SIG-M5 treated with dmso at 0.1 percent for 504 hours (cell line): ENCODE data around the gene PAX3.

Experiments
- DNase-seq: peaks from one replicate; lab custom pipeline; 2025; ENCODE audit not compliant: unreplicated experiment; lab: John Stamatoyannopoulos, UW

The PAX3 gene

DNA sequence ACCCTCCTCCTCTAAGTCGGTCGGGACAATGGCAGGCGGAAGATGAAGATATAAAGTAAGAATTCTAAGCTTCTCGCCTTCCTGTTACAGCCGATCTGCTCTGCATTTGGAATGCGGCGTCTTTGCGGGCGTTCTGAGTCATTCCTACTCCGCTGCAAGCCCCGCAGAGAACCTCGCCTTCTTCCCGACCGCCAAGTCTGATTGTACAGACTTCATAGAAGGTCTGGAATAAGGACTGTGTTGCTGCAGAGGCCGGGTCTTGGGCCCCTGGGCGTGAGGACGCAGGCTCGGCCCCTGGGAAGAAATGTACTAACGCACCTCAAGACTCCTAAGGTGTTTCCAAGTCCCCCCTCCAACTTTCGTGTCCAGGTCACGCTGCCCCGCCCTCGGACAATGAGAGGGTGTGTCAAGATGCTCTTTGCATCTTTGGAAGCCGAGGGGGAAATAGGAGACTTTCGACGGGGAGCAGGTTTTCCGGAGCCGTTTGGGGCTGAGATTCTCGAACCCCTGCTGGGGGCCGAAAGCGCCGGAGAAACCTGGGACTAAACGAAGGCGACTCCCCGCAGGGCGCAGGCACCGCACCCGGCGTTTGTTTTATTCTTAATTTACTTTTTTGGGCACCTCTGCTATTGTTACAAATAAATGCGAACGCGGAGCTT, 12.7 kb upstream of the PAX3 start:
- no peak for DNase-seq

DNA sequence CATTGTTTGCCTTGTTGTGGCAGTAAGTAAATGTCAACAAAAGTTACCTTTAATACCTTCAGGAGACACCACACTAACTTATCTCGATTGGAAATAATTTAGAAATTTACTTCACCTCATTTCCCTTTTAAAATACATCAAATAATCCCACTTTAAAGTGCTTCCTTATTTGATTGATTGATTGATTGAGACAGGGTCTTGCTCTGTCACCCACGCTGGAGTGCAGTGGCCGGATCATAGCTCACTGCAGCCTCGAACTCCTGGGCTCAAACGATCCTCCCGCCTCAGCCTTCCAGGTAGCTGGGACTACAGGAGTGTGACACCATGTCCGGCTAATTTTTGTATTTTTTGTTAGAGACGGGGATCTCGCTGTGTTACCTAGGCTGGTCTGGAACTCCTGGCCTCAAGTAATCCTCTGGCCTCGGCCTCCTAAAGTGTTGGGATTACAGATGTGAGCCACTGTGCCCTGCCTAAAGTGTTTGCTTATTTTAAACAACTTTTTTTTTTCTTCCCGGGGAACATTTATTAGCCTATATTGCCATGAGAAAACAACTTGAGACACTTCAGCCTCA, 12.0 kb upstream of the PAX3 start:
- no peak for DNase-seq

GRCh38 chr2:222309766-222310165, 11.0 kb upstream of the PAX3 start:
- DNase-seq = no peak

GRCh38 chr2:222309361-222309760, 10.6 kb upstream of the PAX3 start:
- DNase-seq = no peak

DNA sequence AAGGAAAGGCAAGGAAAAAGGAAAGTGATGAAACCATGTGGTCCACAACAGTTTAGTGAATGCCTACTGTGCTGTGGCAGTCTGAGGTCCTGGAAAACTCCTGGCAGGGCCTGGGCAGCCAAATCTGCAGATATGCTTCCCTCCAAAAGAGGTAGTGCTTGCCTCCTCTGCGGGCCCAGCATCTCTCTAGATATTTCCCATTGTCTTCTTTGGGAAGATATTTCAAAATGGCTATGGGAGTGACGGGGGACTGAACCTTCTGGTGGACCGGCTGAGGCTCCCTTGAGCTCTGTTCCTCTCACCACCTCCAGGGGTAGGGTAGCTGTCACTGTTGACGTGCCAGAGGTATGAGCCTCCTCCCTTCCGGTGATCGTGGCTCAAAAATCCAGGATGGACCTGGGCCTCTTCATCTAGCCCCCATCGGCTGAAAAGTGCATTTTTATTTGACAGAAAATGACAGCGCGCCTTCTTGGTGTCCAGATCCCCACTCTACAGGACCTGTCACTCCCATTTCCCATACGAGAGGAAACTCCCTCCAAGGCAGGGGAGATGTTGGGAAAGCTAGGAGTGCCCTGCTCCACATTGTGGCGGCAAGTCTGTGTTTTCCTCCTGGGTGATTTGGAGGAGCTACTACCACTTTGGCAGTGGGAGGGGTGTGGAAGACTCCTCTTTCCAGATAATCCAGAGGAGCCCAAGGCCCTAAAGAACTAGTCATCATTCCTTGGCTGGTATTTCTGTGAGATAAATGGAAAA, 9.4 kb upstream of the PAX3 start:
- DNase-seq = no peak

DNA sequence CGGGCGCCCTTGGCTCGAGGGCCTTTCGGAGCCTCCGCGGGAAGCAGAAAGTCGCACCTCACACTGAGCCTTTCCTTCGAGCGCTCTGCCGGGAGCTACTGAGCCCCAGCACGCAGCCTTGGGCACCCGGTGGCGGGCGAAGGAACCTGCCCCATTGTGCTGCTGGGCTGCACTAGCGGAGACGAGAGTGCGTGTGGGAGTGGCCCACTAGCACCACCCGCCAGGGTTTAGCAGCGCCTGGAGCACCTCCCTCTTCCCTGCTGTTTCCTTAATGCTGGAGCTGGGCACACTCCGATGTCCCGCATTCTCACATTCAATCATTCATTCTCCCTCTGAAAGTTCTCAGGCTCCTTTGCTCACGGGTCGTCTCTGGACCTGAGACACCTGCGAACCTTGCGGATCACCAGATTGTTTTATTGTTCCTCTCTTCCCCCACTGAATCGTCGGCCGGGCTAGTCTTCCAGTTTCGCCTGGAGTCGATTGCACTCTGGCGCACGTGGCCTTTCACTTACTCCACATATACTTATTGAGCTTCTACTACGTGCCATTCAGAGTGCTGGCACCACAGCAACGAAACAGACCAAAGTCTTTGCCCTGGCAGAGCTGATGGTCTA, 8.5 kb upstream of the PAX3 start:
- no peak for DNase-seq

GRCh38 chr2:222306393-222307142, 7.8 kb upstream of the PAX3 start:
- no peak for DNase-seq

DNA sequence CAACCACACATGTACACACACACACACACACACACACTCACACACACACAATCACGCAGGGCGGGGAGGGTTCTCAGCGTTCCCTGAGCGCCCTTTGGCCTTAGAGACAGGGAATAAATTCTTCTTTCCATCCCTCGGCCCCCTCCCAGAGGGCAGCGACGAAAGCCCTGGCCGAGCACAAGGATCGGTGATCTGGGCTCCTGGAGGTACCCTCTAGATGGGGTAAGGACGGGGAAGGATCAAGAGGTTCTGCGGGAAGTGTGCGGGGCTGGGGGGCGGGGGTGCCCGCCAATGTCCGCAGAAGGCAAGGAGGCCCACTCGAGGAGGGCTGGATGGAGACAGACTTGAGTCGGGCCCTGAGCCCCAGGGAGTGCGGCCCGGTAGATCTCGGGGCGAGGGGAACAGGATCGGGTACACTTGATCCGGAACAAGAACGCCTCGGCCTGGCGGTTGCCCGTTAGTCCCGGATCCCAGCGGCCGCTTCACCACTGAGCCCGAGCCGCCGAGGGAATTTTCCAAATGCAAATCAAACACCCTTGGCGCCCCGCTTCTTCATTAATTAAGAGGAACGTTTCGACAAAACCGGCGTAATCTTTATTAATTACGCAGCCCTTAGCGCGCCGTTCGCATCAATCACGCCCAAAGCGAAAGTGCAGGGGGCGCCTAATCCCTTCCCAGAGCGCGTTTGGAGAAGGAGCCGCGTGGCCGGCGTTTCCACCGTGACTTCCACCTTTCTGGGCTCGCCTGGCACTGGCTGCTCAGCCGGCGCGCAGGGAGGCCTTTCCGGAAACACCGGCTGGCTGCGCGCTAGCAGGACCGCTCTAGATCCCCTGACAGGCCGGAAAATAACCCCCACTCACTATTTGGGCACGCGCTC, 7.0 kb upstream of the PAX3 start:
- no peak for DNase-seq

DNA sequence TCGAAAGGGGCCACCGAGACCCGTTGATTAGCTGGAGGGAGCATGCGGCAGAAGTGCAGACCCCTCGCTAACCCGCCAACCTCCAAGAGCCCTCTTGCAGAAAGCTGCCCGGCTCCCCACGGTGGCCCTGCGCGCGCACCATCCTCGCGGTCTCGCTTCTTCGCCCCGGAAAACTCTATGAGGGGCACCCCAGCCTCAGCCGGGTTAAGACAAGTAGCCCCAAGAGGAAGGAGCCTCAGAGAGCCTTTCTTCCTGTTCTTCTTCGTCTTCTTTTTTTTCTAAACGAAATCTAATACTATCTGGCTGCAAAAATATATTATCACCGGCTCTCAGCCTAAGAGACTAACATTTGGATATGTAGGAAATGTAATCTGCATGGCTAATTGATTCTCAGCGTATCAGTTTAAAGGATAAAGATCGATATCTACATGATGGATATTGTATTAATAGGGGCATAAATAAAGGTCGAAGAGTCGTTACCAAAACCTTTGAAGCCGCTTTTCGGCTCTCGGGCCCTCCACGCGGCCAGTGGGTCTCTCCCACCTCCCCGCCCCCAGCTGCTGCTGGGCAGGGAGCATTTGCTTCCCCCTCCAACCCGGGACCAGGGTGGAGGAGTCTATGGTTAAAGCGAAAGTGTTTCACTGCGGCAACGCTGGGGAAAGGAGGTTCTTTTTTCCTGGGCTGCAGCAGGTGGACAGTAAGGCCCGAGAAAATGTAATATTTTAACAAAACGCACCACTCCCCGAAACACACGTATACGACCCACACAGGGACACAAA, 6.1 kb upstream of the PAX3 start:
- DNase-seq = peak; percentile 7

DNA sequence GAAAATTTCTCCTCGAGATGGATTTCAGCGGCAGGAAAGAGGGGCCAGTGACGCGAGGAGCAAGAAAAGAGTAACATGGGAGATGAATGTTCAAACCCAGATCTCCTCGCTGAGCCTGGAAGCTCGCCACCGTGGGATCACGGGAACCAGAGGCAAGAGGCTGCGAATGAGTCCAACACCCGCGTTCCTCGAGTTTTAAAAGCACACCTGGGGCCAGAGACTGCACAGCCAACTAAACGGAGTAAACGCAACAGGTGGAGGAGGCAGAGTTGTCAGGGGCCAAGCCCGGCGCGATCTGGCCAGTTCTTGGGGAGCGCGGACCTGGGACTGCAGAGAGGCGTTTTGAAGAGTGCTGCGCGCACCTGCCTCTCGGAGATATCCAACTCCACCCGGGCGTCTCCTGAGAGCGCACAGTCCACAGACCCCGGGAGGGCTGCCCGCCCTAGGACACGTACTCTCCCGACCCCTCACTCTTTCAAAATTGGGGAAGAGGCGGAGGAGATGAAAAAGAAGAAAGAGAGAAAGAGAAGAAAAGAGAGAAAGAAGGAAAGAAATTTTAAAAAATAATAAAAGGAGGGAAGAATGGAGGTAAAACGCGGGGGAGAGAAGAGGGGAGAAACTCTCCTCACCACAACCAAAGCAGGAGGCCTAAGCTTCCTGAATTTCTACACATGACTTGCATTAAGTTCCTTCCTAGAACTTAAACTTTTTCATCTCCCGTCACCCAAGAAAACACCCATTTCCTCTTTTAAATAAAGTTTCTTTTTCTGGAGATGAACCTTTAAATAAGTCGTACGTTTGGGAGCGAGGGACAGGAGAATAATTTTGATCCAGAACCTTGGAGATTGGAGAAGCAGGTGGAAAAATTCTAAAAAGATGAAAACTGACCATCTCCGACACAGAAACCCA, 5.3 kb upstream of the PAX3 start:
- peak; percentile 43 for DNase-seq

DNA sequence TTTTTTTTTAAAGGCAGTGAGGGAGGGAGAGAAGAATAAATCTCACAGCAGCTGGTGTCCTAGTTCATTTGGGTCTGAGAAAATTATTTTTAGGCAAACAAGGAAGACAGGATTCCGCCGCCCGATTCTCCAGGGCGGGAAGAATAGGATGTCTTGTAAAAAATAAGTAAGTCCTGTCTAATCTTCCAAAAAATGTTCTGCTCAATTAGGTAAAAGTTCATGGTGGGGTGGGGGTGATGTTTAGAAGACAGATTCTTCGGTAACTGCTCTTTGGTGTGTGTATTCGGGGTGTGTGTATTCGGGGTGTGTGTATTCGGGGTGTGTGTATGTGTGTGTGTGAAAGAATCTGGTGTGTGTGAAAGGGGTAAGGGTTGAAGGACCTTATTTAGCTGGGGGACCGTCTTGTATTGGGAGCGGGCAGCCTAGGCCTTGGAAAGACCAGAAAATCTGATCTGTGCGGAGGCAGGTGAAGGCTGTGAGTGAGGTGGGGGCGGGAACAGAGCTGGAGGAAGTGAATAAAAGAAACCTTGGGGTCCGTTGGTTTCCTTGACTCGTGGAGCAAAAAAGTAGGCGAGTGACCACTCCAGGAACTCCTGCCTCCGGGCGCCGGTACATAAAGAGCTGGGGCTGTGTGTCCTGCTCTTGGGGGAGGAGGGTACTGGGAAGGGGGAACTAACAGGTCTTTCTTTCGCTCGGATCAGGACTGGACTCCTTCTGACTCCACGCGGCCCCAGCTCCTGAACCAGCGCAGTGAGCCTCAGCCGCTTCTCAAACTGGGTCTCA, 4.4 kb upstream of the PAX3 start:
- DNase-seq = no peak

DNA sequence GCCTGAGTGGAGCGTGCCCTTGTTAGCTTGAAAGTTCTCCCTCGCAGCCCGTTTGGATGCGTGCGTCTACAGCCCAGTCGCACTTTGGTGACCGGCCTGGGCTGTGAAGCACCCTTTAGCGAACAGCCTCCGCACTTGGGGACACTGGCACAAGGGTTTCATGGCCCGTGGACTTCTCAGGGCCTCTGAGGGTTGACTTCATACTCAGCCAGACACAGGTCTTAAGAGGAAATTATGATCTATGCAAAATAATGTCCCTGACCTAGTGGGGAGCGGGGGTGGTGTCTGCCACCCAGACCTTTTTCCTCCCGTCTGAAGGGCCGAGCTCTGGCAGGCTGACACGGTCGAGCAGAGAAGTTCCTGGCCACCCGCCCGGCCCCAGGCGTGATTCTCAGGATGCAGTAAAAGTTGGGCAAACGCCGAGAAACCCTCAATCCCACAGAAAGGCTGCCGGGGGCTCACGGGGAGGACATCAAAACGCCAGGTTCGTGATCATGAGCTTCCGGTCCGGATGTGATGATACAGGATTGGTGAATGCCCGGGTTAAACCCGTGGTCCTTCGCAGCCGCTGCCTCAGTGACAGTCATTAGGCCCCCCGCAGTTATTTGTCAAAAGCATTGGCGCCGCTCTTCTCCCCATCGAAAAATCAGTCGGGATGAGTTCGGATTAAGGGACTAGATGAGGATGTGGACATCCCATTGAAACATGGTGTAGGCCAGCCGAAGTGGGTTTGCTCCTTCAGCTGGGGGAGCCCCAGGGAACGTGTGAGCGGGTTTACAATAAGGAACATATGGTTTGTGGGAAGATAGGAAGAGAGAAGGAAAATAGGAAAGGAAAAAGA, 3.6 kb upstream of the PAX3 start:
- no peak for DNase-seq

- no peak for DNase-seq
Measured at GRCh38 chr2:222301796-222302118, 3.0 kb upstream of the PAX3 start.

- no peak for DNase-seq
Measured at GRCh38 chr2:222301053-222301795, 2.4 kb upstream of the PAX3 start.

DNA sequence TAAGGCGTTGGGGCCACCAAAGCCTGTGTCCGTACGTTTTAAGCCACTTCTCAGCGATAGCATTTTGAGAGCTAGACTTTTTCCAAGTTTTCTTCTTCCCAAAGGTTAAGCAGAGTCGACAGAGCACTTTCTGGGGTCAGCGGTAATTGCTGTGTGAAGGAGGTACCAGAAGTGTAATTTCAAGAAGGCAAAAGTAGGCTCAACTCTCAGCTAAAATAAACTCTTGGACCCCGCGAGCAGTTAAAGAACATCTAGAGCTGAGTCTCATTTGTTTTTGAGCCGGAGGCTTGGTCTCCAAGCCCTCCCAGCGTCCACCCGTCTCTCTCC, 1.9 kb upstream of the PAX3 start:
- no peak for DNase-seq

GRCh38 chr2:222299906-222300725, 1.3 kb upstream of the PAX3 start:
- DNase-seq = no peak
